Thymus (tissue), 11 donors: ENCODE measurements around the gene ATAD3B. TPM values are rescaled to one million over a fixed set of nuclear protein-coding genes. Genes with fewer than 3 reads are reported as not detected.
"Not testable (repeated sequence)": the region's sequence is repeated elsewhere in the genome, so short reads cannot be mapped to it uniquely, and the experiment has no call there.

Source experiments
- DNase-seq, 9 donors: peaks; one replicate each; pipeline ENCODE4 v3.0.0-alpha.2; 2013; ENCODE audit warnings: low spot score in 9 of 9, low read depth in 6 of 9, missing footprints in 1 of 9
- H3K27ac ChIP-seq, 2 donors: one replicate each; pipeline ENCODE4 v1.5.1; 2013; ENCODE audit warnings: control low read depth in 1 of 2, low read depth in 1 of 2, low read length in 1 of 2, mild to moderate bottlenecking in 1 of 2, moderate library complexity in 1 of 2
- H3K27me3 ChIP-seq, 2 donors: one replicate each; pipeline ENCODE4 v1.5.1; 2013; ENCODE audit warnings: low read length in 1 of 2; ENCODE audit not compliant: control insufficient read depth in 2 of 2, insufficient read depth in 1 of 2
- H3K36me3 ChIP-seq, 2 donors: one replicate each; pipeline ENCODE4 v1.5.1; 2013; ENCODE audit warnings: low read length in 1 of 2, mild to moderate bottlenecking in 1 of 2, moderate library complexity in 1 of 2; ENCODE audit not compliant: control insufficient read depth in 2 of 2, insufficient read depth in 2 of 2
- H3K4me1 ChIP-seq, 2 donors: one replicate each; pipeline ENCODE4 v1.5.1; 2013; ENCODE audit warnings: low read length in 2 of 2; ENCODE audit not compliant: control insufficient read depth in 2 of 2, insufficient read depth in 2 of 2
- H3K4me3 ChIP-seq, 2 donors: one replicate each; pipeline ENCODE4 v1.5.1; 2013; ENCODE audit warnings: low read length in 2 of 2, control low read depth in 1 of 2, mild to moderate bottlenecking in 1 of 2
- H3K9me3 ChIP-seq, 2 donors: one replicate each; pipeline ENCODE4 v1.5.1; 2013; ENCODE audit warnings: low read length in 1 of 2, mild to moderate bottlenecking in 1 of 2; ENCODE audit not compliant: control insufficient read depth in 2 of 2, insufficient read depth in 1 of 2
- WGBS: extraction: QIAGEN DNeasy Blood & Tissue Kit; methylation state at CpG from one replicate; pipeline ENCODE4 v1.1.7; 2013; 5-methylcytosine and 5-hydroxymethylcytosine counted together
- polyA plus RNA-seq: library from polyadenylated mRNA; stranded (reverse); fragments of 200-250 nt; gene quantifications from one replicate; pipeline ENCODE4 v1.2.3, GENCODE V29; 2013
- total RNA-seq: library from RNA; stranded (reverse); fragments of 120-200 nt; gene quantifications from one replicate; pipeline ENCODE4 v1.2.4, GENCODE V29; 2013
- donor health status: healthy.

The ATAD3B gene
- total and polyA plus RNA-seq, 2 donors: 14.9 to 58.9 TPM

- H3K36me3 ChIP-seq: no peaks in the 10 kb centered on the region
- peaks cover 0 to 6% of the 10 kb centered on the region in 2 donors for H3K9me3 ChIP-seq
- no peak overlapping the region for H3K27ac ChIP-seq
- no peak overlapping the region for H3K4me3 ChIP-seq
- peaks cover 2 to 36% of the 10 kb centered on the region in 2 donors for H3K27me3 ChIP-seq
- H3K4me1 ChIP-seq: peaks cover 0 to 3% of the 10 kb centered on the region in 2 donors
- DNase-seq: no peak
- 96% methylated on average over 32 of the region's 32 CpGs for WGBS
Measured at GRCh38 chr1:1442069-1442770, 29.3 kb upstream of the ATAD3B start.

- not testable (repeated sequence) for H3K4me3 ChIP-seq, H3K4me1 ChIP-seq, H3K27ac ChIP-seq, DNase-seq, H3K27me3 ChIP-seq, H3K36me3 ChIP-seq, H3K9me3 ChIP-seq
- 97% methylated on average over 19 of the region's 19 CpGs for WGBS
Measured at GRCh38 chr1:1446631-1447030, 24.9 kb upstream of the ATAD3B start.

GRCh38 chr1:1449099-1449739 lies 22.3 kb upstream of the ATAD3B start, which contains the start of gene ATAD3C:
ATAD3C (plus strand) TSS chr1:1449689; CDS start chr1:1450684, 995 bp downstream.
- WGBS: 93% methylated on average over 6 of the region's 6 CpGs
- Histone ChIP-seq H3K4me3 (no peak within 1 kb of the TSS), H3K36me3 (no peaks in the 10 kb centered on the region), H3K9me3 (no peaks in the 10 kb centered on the region), H3K27me3 (peaks cover 0 to 7% of the 10 kb centered on the region in 2 donors), H3K27ac (no peak within 1 kb of the TSS), H3K4me1 (no peaks in the 10 kb centered on the region)
- DNase-seq: no peak

- not testable (repeated sequence) for H3K27me3 ChIP-seq, H3K36me3 ChIP-seq, H3K4me3 ChIP-seq, H3K27ac ChIP-seq, H3K9me3 ChIP-seq, H3K4me1 ChIP-seq, DNase-seq
- WGBS: 93% methylated on average over 22 of the region's 22 CpGs
Measured at GRCh38 chr1:1450616-1451015, 20.9 kb upstream of the ATAD3B start.

- no peaks in the 10 kb centered on the region for H3K4me1 ChIP-seq
- H3K27me3 ChIP-seq: peaks cover 0 to 9% of the 10 kb centered on the region in 2 donors
- DNase-seq: no peak
- no peak overlapping the region for H3K27ac ChIP-seq
- no peaks in the 10 kb centered on the region for H3K36me3 ChIP-seq
- no peak overlapping the region for H3K4me3 ChIP-seq
- 95% methylated on average over 26 of the region's 26 CpGs for WGBS
- no peaks in the 10 kb centered on the region for H3K9me3 ChIP-seq
Measured at GRCh38 chr1:1451696-1452364, 19.7 kb upstream of the ATAD3B start.

GRCh38 chr1:1452365-1452739 lies 19.2 kb upstream of the ATAD3B start:
- H3K9me3 ChIP-seq, H3K27ac ChIP-seq, H3K27me3 ChIP-seq, DNase-seq, H3K4me1 ChIP-seq, H3K36me3 ChIP-seq, H3K4me3 ChIP-seq: not testable (repeated sequence)
- WGBS: 87% methylated on average over 8 of the region's 8 CpGs

GRCh38 chr1:1452882-1453281 lies 18.7 kb upstream of the ATAD3B start:
- WGBS: 97% methylated on average over 16 of the region's 16 CpGs
- H3K9me3 ChIP-seq: no peaks in the 10 kb centered on the region
- peaks cover 0 to 9% of the 10 kb centered on the region in 2 donors for H3K27me3 ChIP-seq
- no peak overlapping the region for H3K4me3 ChIP-seq
- DNase-seq: no peak
- no peak overlapping the region for H3K27ac ChIP-seq
- no peaks in the 10 kb centered on the region for H3K36me3 ChIP-seq
- H3K4me1 ChIP-seq: no peaks in the 10 kb centered on the region

- not testable (repeated sequence) for DNase-seq, H3K27ac ChIP-seq, H3K36me3 ChIP-seq, H3K4me1 ChIP-seq, H3K27me3 ChIP-seq, H3K4me3 ChIP-seq, H3K9me3 ChIP-seq
- WGBS: 86% methylated on average over 36 of the region's 41 CpGs
Measured at GRCh38 chr1:1454286-1455056, 17.1 kb upstream of the ATAD3B start.
